Measurements from ENCODE around the gene MRPL54.

DNA sequence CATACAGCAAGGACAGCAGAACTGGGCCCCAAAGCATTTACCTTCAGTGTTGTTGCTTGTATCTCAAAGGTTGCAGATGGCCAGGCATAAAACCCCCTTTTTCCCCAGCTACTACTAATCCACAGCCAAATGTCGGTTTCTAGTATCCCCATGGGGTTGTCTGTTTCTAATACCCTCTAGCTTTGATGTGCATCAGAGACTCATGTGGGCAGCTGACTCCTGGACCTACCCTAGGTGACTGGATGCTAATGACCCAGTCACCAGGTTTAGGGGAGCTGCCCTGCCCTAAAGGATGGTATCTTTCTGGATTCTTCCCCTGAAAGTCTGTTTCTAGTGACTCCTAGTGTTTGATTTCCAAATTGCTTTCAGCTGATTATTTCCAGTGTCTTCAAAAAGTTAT, 30.4 kb upstream of the MRPL54 start:
- TF ChIP-seq CTCF (IDR thresholded peaks at IDR 0.05): no peak
- TF ChIP-seq POLR2A (IDR thresholded peaks at IDR 0.05): no peak

Data from testis (tissue), 2 donors.